Skeletal muscle satellite cell (primary cell): ENCODE data around the gene ZSWIM5.

ENCODE experiments used
- H3K27me3 ChIP-seq: 2 replicates; pipeline ENCODE4 v1.7.0; 2013; ENCODE audit warnings: low read length; ENCODE audit not compliant: control insufficient read depth, insufficient read depth
- H3K36me3 ChIP-seq: 2 replicates; pipeline ENCODE4 v1.7.0; 2013; ENCODE audit warnings: mild to moderate bottlenecking, control low read depth, low read length; ENCODE audit not compliant: insufficient read depth
- H3K4me1 ChIP-seq: 2 replicates; pipeline ENCODE4 v1.7.0; 2013; ENCODE audit warnings: low read length; ENCODE audit not compliant: control insufficient read depth, insufficient read depth
- H3K4me2 ChIP-seq: 2 replicates; pipeline ENCODE4 v1.7.0; 2013; ENCODE audit warnings: mild to moderate bottlenecking, low read length
- H3K4me3 ChIP-seq: 2 replicates; pipeline ENCODE4 v1.7.0; 2013; ENCODE audit warnings: low read length
- H3K9ac ChIP-seq: 2 replicates; pipeline ENCODE4 v1.7.0; 2013; ENCODE audit warnings: mild to moderate bottlenecking, low read depth, low read length, moderate library complexity
- H3K9me3 ChIP-seq: replicated peaks from 2 replicates; pipeline ENCODE4 v1.7.0; 2013; ENCODE audit warnings: mild to moderate bottlenecking, control low read depth, low read length

ZSWIM5 gene

DNA sequence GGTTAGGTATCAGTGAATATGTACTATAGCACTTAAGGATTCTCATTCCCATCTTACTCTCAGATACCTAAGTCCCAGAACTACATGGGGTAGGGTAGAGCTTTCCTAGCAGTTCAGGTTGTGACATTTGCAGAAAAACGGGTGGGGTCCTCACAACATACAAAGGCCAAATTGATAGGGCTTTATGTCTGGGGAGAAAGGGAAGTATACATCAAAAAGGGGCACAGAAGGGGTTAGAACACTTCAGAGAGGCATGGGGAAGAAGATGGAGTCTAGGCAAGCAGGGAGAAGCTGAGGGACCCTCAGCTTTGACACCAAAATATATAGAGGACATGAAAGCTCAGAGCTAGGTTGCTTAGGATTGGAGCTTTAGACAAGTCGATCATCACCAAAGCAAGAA lies 190.7 kb downstream of the ZSWIM5 start:
- Histone ChIP-seq H3K9ac (no peak overlapping the region), H3K36me3 (peaks cover 19% of the 10 kb centered on the region), H3K9me3 (no peaks in the 10 kb centered on the region), H3K4me3 (no peak overlapping the region), H3K27me3 (no peaks in the 10 kb centered on the region), H3K4me2 (no peak overlapping the region), H3K4me1 (peaks cover 17% of the 10 kb centered on the region)

DNA sequence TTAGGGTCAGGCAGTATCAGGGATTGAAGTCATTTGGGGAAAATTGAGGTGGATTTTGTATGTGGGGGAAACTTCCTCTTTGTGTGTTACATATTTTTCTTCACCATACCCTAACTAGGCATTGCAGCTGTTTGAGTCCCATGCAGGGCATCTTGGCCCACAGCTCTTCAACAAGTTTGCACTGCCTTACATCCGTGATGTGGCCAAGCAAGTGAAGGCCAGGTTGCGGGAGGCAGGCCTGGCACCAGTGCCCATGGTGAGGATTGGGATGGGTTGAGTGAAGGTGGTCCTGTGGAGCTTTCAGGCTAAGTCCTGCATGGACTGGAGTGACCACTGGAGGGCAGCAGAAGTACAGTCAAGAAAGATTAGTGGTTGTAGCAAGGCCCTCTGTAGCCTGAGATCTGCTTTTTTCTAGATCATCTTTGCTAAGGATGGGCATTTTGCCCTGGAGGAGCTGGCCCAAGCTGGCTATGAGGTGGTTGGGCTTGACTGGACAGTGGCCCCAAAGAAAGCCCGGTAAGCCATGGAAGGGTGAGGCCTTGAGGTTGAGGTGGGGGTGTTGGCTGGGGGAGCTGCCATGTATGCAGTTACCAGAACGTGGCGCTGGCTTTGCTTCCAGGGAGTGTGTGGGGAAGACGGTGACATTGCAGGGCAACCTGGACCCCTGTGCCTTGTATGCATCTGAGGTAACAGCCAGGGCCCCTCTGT lies 191.9 kb downstream of the ZSWIM5 start:
- Histone ChIP-seq H3K4me2 (peak overlapping the region; percentile 57), H3K27me3 (no peaks in the 10 kb centered on the region), H3K4me1 (peaks cover 25% of the 10 kb centered on the region), H3K36me3 (peaks cover 21% of the 10 kb centered on the region), H3K4me3 (no peak overlapping the region), H3K9ac (peak overlapping the region; percentile 25), H3K9me3 (no peaks in the 10 kb centered on the region)

- Histone ChIP-seq H3K9me3 (no peaks in the 10 kb centered on the region), H3K4me1 (peaks cover 25% of the 10 kb centered on the region), H3K27me3 (no peaks in the 10 kb centered on the region), H3K4me2 (peak overlapping the region; percentile 84), H3K4me3 (peak overlapping the region; percentile 74), H3K9ac (peak overlapping the region; percentile 87), H3K36me3 (peaks cover 29% of the 10 kb centered on the region)
Measured at GRCh38 chr1:45013551-45014209, 192.7 kb downstream of the ZSWIM5 start.

DNA sequence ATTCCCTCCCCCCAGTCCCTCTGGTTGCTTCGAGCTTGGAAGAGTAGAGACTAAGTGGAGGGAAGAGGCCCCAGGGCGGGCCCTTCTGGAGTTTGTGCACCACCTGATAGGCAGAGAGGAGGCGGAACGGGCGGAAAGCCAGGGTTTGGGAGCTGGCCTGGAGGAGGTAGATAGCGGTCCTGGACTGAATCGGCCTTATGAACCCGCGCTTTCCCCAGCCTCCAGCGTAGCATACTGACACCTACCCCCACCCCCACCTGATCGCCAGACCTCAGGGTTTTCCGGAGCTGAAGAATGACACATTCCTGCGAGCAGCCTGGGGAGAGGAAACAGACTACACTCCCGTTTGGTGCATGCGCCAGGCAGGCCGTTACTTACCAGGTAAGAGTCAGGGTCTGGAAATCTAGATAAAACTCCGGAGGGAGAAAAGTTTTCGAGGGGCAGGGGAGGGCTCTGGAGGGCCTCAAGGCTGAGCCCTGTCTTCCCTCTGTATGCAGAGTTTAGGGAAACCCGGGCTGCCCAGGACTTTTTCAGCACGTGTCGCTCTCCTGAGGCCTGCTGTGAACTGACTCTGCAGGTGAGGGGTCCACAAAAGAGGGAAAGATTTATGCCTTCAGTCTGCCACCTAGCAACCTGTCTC lies 193.6 kb downstream of the ZSWIM5 start:
- Histone ChIP-seq H3K27me3 (no peaks in the 10 kb centered on the region), H3K4me3 (peak overlapping the region; percentile 74), H3K4me2 (peak overlapping the region; percentile 84), H3K4me1 (peaks cover 25% of the 10 kb centered on the region), H3K36me3 (peaks cover 38% of the 10 kb centered on the region), H3K9ac (peak overlapping the region; percentile 87), H3K9me3 (no peaks in the 10 kb centered on the region)

DNA sequence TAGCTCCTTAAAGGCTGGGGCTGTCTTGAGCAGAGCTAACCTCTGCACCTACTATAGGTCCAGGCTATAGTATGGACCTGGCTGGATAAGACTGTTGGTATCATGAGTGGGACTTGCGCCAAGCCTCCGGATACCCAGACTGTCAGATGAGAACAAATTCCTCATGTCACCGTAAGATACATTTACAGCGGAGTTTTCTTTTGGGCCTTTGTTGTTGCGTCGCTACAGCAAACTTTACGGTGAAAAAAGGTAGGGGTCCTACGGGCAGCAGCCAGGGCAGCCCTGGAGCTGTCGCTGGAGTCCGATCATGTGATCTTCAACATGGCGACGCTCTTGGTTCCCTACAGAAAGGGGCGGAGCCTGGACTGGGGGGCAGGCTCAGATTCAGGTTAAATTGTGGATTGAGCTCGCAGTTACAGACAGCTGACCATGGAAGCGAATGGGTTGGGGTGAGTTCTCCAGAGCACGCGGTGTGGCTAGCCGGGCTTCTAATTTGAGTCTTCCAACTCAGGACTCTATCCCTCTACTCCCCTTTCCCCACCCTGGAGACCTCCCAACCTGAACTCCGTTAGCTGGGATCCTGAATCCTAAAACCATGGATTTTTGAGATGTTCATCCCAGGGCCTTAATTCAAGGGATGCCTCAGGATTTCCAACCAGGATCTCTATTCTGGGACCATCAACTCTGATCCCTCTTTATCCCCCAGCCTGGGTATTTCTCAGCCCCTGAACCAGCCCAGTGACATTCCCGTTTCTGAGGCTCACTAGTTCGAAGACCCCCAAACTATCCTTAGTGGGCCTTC lies 194.4 kb downstream of the ZSWIM5 start, which contains the start of gene UROD:
Gene UROD (plus strand): TSS at position 418 of the 802 bp plus-strand sequence. CDS start 12 bp downstream, at position 430.
- no peaks in the 10 kb centered on the region for H3K27me3 ChIP-seq
- H3K9ac ChIP-seq = peak within 1 kb of the TSS; percentile 87
- peaks cover 25% of the 10 kb centered on the region for H3K4me1 ChIP-seq
- peaks cover 45% of the 10 kb centered on the region for H3K36me3 ChIP-seq
- peak within 1 kb of the TSS; percentile 93 for H3K4me3 ChIP-seq
- peak within 1 kb of the TSS; percentile 84 for H3K4me2 ChIP-seq
- no peaks in the 10 kb centered on the region for H3K9me3 ChIP-seq

DNA sequence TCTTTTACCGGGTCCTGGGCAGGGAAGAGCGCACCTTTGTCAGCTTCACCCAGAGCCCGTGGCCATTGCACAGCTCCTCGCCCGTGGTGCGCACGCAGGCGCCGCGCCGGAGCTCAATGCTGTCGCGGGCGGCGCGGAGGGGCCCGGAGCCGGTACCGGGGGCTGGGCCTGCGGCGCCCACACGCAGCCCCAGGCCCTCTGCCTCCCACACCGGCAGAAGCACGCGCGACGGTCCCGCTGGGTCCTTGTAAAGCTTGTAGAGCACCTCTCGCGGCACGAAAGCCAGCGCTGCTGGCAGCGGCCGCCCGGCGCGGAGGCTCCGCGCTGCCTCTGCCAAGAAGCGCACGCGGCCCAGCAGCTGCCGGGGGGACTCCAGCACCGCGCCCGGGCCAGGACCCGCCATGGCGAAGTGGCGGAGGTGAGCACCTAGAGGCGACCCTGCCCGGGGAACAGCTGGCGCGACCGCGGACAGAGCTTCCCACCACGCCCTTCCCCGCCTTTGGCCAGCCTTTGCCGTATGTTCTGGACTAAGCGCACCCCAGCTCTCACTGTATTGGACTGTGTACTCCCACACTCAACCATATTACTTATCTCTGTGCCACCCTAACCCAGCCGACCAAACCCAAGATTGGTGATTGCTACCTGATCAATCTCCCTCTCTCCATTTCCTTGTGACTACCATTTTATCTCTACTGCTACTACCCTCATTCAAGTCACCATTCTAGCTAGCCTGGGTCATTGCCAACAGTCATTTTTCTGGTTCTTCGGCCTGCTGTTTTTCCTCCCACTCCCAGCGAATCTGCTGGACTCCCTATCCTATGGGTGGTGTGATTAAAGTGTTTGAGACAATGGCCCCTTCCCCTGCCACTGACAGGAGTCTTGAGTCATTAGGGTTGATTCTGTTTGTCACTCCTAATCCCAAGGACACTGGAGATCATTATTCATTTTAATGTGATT lies 195.3 kb downstream of the ZSWIM5 start, which contains the start of gene HECTD3:
Gene HECTD3 (minus strand): TSS at position 470 of the 957 bp plus-strand sequence. CDS start 67 bp downstream, at position 403.
- peaks cover 25% of the 10 kb centered on the region for H3K4me1 ChIP-seq
- H3K27me3 ChIP-seq = no peaks in the 10 kb centered on the region
- H3K4me2 ChIP-seq = peak within 1 kb of the TSS; percentile 84
- peaks cover 52% of the 10 kb centered on the region for H3K36me3 ChIP-seq
- H3K4me3 ChIP-seq = peak within 1 kb of the TSS; percentile 93
- peak within 1 kb of the TSS; percentile 87 for H3K9ac ChIP-seq
- H3K9me3 ChIP-seq = no peaks in the 10 kb centered on the region

- Histone ChIP-seq H3K9ac (peak overlapping the region; percentile 87), H3K4me3 (peak overlapping the region; percentile 93), H3K9me3 (no peaks in the 10 kb centered on the region), H3K36me3 (peaks cover 56% of the 10 kb centered on the region), H3K4me2 (peak overlapping the region; percentile 84), H3K4me1 (peaks cover 25% of the 10 kb centered on the region), H3K27me3 (no peaks in the 10 kb centered on the region)
Measured at GRCh38 chr1:45009956-45010854, 196.2 kb downstream of the ZSWIM5 start.

GRCh38 chr1:45009296-45009865 lies 197.0 kb downstream of the ZSWIM5 start:
- H3K9me3 ChIP-seq = no peaks in the 10 kb centered on the region
- peaks cover 22% of the 10 kb centered on the region for H3K4me1 ChIP-seq
- peak overlapping the region; percentile 84 for H3K4me2 ChIP-seq
- no peak overlapping the region for H3K4me3 ChIP-seq
- H3K27me3 ChIP-seq = no peaks in the 10 kb centered on the region
- H3K9ac ChIP-seq = peak overlapping the region; percentile 87
- H3K36me3 ChIP-seq = peaks cover 58% of the 10 kb centered on the region

GRCh38 chr1:45008516-45008915 lies 197.9 kb downstream of the ZSWIM5 start:
- Histone ChIP-seq H3K4me3 (no peak overlapping the region), H3K9me3 (no peaks in the 10 kb centered on the region), H3K4me1 (peaks cover 21% of the 10 kb centered on the region), H3K4me2 (no peak overlapping the region), H3K27me3 (no peaks in the 10 kb centered on the region), H3K9ac (no peak overlapping the region), H3K36me3 (peaks cover 60% of the 10 kb centered on the region)
